Upper lobe of left lung (tissue), 6 donors: ENCODE measurements around the gene CDC42BPG. TPM values are rescaled to one million over a fixed set of nuclear protein-coding genes. Genes with fewer than 3 reads are reported as not detected.

Experiments used
- ATAC-seq, 2 donors: fragments of 200-7000 bp; cut with Tn5 transposase; one replicate each; pipeline ENCODE4 v1.9.1; 2022; ENCODE audit warnings: mild to moderate bottlenecking in 2 of 2, moderate library complexity in 2 of 2; ENCODE audit not compliant: low FRiP score in 2 of 2
- DNase-seq, 2 donors: peaks; one replicate each; pipeline ENCODE4 v3.0.0-alpha.2; 2019 to 2020
- H3K27ac ChIP-seq, 4 donors: fragments of 200-600 bp; sonication (generic); one replicate each; pipeline ENCODE4 v1.5.1; 2016 to 2019
- H3K27me3 ChIP-seq, 4 donors: fragments of 200-600 bp; sonication (generic); one replicate each; pipeline ENCODE4 v1.5.1; 2017 to 2019
- H3K36me3 ChIP-seq, 4 donors: fragments of 200-600 bp; sonication (generic); one replicate each; pipeline ENCODE4 v1.5.1; 2016 to 2019
- H3K4me1 ChIP-seq, 4 donors: fragments of 200-600 bp; sonication (generic); one replicate each; pipeline ENCODE4 v1.5.1; 2018 to 2019
- H3K4me3 ChIP-seq, 4 donors: fragments of 200-600 bp; sonication (generic); one replicate each; pipeline ENCODE4 v1.5.1; 2017 to 2019; ENCODE audit warnings: mild to moderate bottlenecking in 2 of 4, moderate library complexity in 1 of 4
- H3K9me3 ChIP-seq, 4 donors: fragments of 200-600 bp; sonication (generic); one replicate each; pipeline ENCODE4 v1.5.1; 2018 to 2019
- CTCF ChIP-seq, 6 experiments: fragments of 450-650 bp in 4 of 6; fragments of 200-600 bp in 2 of 6; sonication (generic) in 2 of 6; IDR thresholded peaks; one replicate each; pipeline ENCODE4 v1.5.1; 2016 to 2019; ENCODE audit warnings: antibody characterized with exemption in 6 of 6
- EP300 ChIP-seq, 4 donors: sonication (generic); formaldehyde crosslinking; IDR thresholded peaks; one replicate each; pipeline ENCODE4 v1.5.1; 2017; ENCODE audit warnings: antibody characterized with exemption in 4 of 4, control low read depth in 2 of 4
- POLR2A ChIP-seq, 4 donors: fragments of 450-650 bp; IDR thresholded peaks; one replicate each; pipeline ENCODE4 v1.5.1; 2016 to 2017; ENCODE audit warnings: antibody characterized with exemption in 4 of 4, mild to moderate bottlenecking in 2 of 4
- POLR2AphosphoS5 ChIP-seq, 2 donors: sonication (generic); formaldehyde crosslinking; IDR thresholded peaks; one replicate each; pipeline ENCODE4 v1.5.1; 2017; ENCODE audit warnings: antibody characterized with exemption in 2 of 2
- WGBS, 2 donors: methylation state at CpG; one replicate each; pipeline ENCODE4 v1.1.5; 2017 to 2018; 5-methylcytosine and 5-hydroxymethylcytosine counted together
- total RNA-seq, 6 donors: library from RNA; depleted of rRNA in 4 of 6; stranded (reverse); fragments of >200 nt in 4 of 6; gene quantifications; one replicate each; pipeline versions ENCODE4 v1.1.0 to v1.2.1, GENCODE V29; 2016 to 2021
- donor health status: DM: no; HTN: no; CAD: no; lungs with moderate emphysema.
- donor health status: DM: no; HTN: yes; CAD: no; lungs with severe emphysema.

CDC42BPG gene
- total RNA-seq, 6 donors from 2014 or later, result 21.6 to 62.4 (median 26.0) TPM

GRCh38 chr11:64880240-64881001 is 36.0 kb upstream of the CDC42BPG start:
- peak overlapping the region; percentile 91 to 98 (median 93) for H3K27ac ChIP-seq
- 71 to 76% methylated on average over 14 of the region's 14 CpGs for WGBS, 2 donors
- no peak for ATAC-seq

GRCh38 chr11:64879244-64879900 is 34.9 kb upstream of the CDC42BPG start:
- ATAC-seq (peak in 1 of 2 donors; percentile 31), DNase-seq (peak in 1 of 2 donors; percentile 61)
- Histone ChIP-seq H3K4me3 (peak overlapping the region; percentile 43 to 96 (median 72)), H3K4me1 (peaks cover 45 to 59% (median 55%) of the 10 kb centered on the region in 4 donors), H3K27me3 (no peaks in the 10 kb centered on the region), H3K9me3 (no peaks in the 10 kb centered on the region), H3K36me3 (peaks cover 0 to 4% (median 2%) of the 10 kb centered on the region in 4 donors), H3K27ac (peak overlapping the region; percentile 91 to 98 (median 93))
- TF ChIP-seq POLR2AphosphoS5 (IDR thresholded peaks at IDR 0.05) (no peak), EP300 (IDR thresholded peaks at IDR 0.05) (no peak), CTCF (IDR thresholded peaks at IDR 0.05) (no peak), POLR2A (IDR thresholded peaks at IDR 0.05) (no peak)
- 13% methylated on average over 16 of the region's 16 CpGs for WGBS, 2 donors

More at GRCh38 chr11:64880240-64881001, 36.0 kb upstream of the CDC42BPG start:
- H3K4me3 ChIP-seq, result peak overlapping the region in 1 of 4 donors; percentile 3
- H3K27me3 ChIP-seq, result no peaks in the 10 kb centered on the region
- H3K4me1 ChIP-seq, result peaks cover 42 to 52% (median 46%) of the 10 kb centered on the region in 4 donors
- DNase-seq, result no peak
- peaks cover 0 to 2% (median 0%) of the 10 kb centered on the region in 4 donors for H3K36me3 ChIP-seq
- no peaks in the 10 kb centered on the region for H3K9me3 ChIP-seq
- TF ChIP-seq EP300 (IDR thresholded peaks at IDR 0.05), result no peak
- TF ChIP-seq POLR2A (IDR thresholded peaks at IDR 0.05), result no peak
- TF ChIP-seq CTCF (IDR thresholded peaks at IDR 0.05), result no peak
- no peak for TF ChIP-seq POLR2AphosphoS5 (IDR thresholded peaks at IDR 0.05)

GRCh38 chr11:64878494-64879243 is 34.2 kb upstream of the CDC42BPG start, which contains the start of gene EHD1:
EHD1 (minus strand) TSS chr11:64878621; CDS start chr11:64878464, 157 bp downstream.
- Histone ChIP-seq H3K36me3 (peaks cover 0 to 9% (median 4%) of the 10 kb centered on the region in 4 donors), H3K9me3 (no peaks in the 10 kb centered on the region), H3K27me3 (no peaks in the 10 kb centered on the region), H3K4me3 (peak within 1 kb of the TSS; percentile 62 to 96 (median 79)), H3K4me1 (peaks cover 45 to 61% (median 55%) of the 10 kb centered on the region in 4 donors), H3K27ac (peak within 1 kb of the TSS; percentile 91 to 98 (median 93))
- peak in 1 of 4 donors; percentile 69 for TF ChIP-seq EP300 (IDR thresholded peaks at IDR 0.05)
- peak in 5 of 6 experiments; percentile 31 to 74 (median 61) for TF ChIP-seq CTCF (IDR thresholded peaks at IDR 0.05)
- TF ChIP-seq POLR2A (IDR thresholded peaks at IDR 0.05), result peak; percentile 87 to 100 (median 97)
- TF ChIP-seq POLR2AphosphoS5 (IDR thresholded peaks at IDR 0.05), result peak; percentile 99 to 100
- peak; percentile 95 to 97 for ATAC-seq
- peak; percentile 97 to 100 for DNase-seq
- WGBS, 2 donors, result 0% methylated on average over 2 of the region's 75 CpGs

GRCh38 chr11:64878223-64878493 is 33.7 kb upstream of the CDC42BPG start:
- Histone ChIP-seq H3K4me1 (peaks cover 50 to 66% (median 58%) of the 10 kb centered on the region in 4 donors), H3K9me3 (no peaks in the 10 kb centered on the region), H3K4me3 (peak overlapping the region; percentile 62 to 96 (median 79)), H3K27ac (peak overlapping the region; percentile 80 to 98 (median 92)), H3K36me3 (peaks cover 3 to 14% (median 9%) of the 10 kb centered on the region in 4 donors), H3K27me3 (no peaks in the 10 kb centered on the region)
- WGBS, 2 donors, result no CpG with 5 or more reads among the region's 21 CpGs
- DNase-seq (no peak), ATAC-seq (peak; percentile 0 to 44)
- TF ChIP-seq EP300 (IDR thresholded peaks at IDR 0.05) (no peak), POLR2AphosphoS5 (IDR thresholded peaks at IDR 0.05) (no peak), CTCF (IDR thresholded peaks at IDR 0.05) (no peak), POLR2A (IDR thresholded peaks at IDR 0.05) (no peak)
